Neutrophil (primary cell): ENCODE measurements around the gene ADGRV1.
"Not testable (repeated sequence)": the region's sequence is repeated elsewhere in the genome, so short reads cannot be mapped to it uniquely, and the experiment has no call there.

Experiments used
- H3K27ac ChIP-seq: fragments of 200-600 bp; sonication (generic); 2 replicates; pipeline ENCODE4 v1.5.1; 2016; ENCODE audit warnings: mild to moderate bottlenecking, moderate library complexity
- H3K27me3 ChIP-seq: fragments of 200-600 bp; sonication (generic); 2 replicates; pipeline ENCODE4 v1.6.0; 2016; ENCODE audit warnings: mild to moderate bottlenecking
- H3K36me3 ChIP-seq: fragments of 200-600 bp; sonication (generic); 2 replicates; pipeline ENCODE4 v1.5.1; 2017
- H3K4me1 ChIP-seq, 2 experiments: fragments of 200-600 bp in 1 of 2; sonication (generic) in 1 of 2; 1 replicate in 1 of 2; 2 replicates in 1 of 2; pipeline versions ENCODE4 v1.5.1 to v1.6.1; 2013 to 2016; ENCODE audit warnings: low read depth in 1 of 2, low read length in 1 of 2, mild to moderate bottlenecking in 1 of 2, moderate library complexity in 1 of 2; ENCODE audit not compliant: control insufficient read depth in 1 of 2, insufficient read depth in 1 of 2
- H3K4me3 ChIP-seq, 2 experiments: fragments of 200-600 bp in 1 of 2; sonication (generic) in 1 of 2; 1 replicate in 1 of 2; 2 replicates in 1 of 2; pipeline ENCODE4 v1.5.1; 2013 to 2016; ENCODE audit warnings: low read depth in 1 of 2, low read length in 1 of 2, mild to moderate bottlenecking in 1 of 2, moderate library complexity in 1 of 2
- H3K9me3 ChIP-seq: fragments of 200-600 bp; sonication (generic); 2 replicates; pipeline ENCODE4 v1.5.1; 2016
- TF ChIP-seq, protein P1 (sequence below): fragments of 200-600 bp; sonication (generic); IDR thresholded peaks from 2 replicates; pipeline ENCODE4 v1.5.1; 2016; ENCODE audit warnings: antibody characterized with exemption

Gene ADGRV1

DNA sequence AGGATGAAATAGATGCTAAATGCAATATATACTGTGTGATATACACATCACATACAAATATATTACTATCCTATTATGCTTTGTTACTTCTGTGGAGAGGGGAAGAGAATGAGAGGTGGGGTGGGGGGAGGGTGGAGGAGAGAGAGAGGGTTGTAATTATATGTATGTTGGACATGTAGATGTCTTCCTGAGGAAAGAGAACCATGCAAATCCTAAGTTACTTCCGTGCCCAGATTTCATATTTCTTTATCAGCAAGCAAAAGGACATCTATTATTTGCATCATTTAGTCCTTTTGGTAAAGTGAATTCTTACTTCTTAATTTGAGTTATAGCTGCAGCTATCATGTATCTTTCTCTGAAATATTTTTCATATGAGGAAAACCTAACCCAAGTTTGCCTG is 187.5 kb downstream of the ADGRV1 start:
- Histone ChIP-seq H3K27ac (no peak overlapping the region), H3K4me1 (no peaks in the 10 kb centered on the region), H3K9me3 (no peaks in the 10 kb centered on the region), H3K4me3 (no peak overlapping the region), H3K36me3 (no peaks in the 10 kb centered on the region), H3K27me3 (no peaks in the 10 kb centered on the region)
- TF ChIP-seq, protein P1, sequence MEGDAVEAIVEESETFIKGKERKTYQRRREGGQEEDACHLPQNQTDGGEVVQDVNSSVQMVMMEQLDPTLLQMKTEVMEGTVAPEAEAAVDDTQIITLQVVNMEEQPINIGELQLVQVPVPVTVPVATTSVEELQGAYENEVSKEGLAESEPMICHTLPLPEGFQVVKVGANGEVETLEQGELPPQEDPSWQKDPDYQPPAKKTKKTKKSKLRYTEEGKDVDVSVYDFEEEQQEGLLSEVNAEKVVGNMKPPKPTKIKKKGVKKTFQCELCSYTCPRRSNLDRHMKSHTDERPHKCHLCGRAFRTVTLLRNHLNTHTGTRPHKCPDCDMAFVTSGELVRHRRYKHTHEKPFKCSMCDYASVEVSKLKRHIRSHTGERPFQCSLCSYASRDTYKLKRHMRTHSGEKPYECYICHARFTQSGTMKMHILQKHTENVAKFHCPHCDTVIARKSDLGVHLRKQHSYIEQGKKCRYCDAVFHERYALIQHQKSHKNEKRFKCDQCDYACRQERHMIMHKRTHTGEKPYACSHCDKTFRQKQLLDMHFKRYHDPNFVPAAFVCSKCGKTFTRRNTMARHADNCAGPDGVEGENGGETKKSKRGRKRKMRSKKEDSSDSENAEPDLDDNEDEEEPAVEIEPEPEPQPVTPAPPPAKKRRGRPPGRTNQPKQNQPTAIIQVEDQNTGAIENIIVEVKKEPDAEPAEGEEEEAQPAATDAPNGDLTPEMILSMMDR: no peak

DNA sequence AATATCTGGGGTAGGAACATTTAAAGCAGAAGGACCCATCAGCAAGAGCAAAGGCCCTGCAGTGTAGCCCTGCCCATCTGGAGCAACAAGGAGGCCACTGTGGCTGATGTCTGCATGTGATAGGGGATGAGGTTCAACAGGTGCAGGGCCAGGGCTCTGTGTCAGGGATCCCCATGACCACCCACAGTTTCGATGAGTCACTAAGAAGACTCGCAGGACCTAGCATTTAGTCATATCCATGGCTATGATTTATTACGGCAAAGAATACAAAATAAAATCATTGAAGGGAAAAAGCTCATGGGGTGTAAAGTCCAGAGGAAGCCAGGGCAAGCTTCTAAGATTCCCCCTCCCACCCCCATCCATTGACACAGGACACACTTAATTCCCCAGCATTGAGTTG is 188.6 kb downstream of the ADGRV1 start:
- Histone ChIP-seq H3K4me1 (no peaks in the 10 kb centered on the region), H3K27ac (no peak overlapping the region), H3K27me3 (no peaks in the 10 kb centered on the region), H3K36me3 (no peaks in the 10 kb centered on the region), H3K4me3 (no peak overlapping the region), H3K9me3 (no peaks in the 10 kb centered on the region)
- TF ChIP-seq, protein P1: no peak

DNA sequence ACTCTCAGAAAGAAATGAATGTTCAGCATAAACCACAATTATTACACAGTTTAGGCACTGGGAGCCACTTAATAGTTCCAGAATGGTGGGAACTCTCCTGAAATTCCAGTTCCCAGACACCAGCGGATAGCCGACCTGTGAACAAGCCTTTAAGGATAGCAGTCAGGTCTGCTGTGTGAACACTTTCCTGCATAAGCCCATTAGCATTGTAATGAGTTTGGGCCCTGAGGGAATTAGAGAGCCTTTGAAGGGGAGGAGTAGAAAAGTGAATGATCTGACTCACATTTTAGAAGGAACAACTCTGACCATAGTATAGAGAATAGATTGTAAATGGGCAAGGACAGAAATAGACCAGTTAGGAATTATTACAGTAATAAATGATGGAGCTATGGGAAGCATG is 189.1 kb downstream of the ADGRV1 start:
- Histone ChIP-seq H3K27me3 (no peaks in the 10 kb centered on the region), H3K4me1 (no peaks in the 10 kb centered on the region), H3K36me3 (no peaks in the 10 kb centered on the region), H3K4me3 (no peak overlapping the region), H3K9me3 (no peaks in the 10 kb centered on the region), H3K27ac (no peak overlapping the region)
- TF ChIP-seq, protein P1: no peak

DNA sequence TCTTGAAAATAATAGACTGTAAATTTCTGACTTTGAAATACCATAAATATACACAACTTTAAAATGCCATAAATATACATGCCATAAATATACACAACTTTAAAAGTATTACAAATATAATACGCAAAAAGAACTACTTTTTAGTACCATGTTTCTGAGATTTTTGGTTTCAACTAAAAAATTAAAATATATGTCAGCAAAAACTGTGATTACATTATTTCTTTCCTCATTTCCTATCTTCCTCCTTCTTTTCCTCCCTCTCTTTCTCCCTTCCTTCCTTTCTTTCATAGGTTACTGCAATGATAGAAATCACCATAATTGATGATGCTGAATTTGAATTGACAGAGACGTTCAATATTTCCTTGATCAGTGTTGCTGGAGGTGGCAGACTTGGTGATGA is 200.5 kb downstream of the ADGRV1 start:
- Histone ChIP-seq H3K27ac (no peak overlapping the region), H3K27me3 (no peaks in the 10 kb centered on the region), H3K4me1 (no peaks in the 10 kb centered on the region), H3K9me3 (no peaks in the 10 kb centered on the region), H3K4me3 (no peak overlapping the region), H3K36me3 (no peaks in the 10 kb centered on the region)
- TF ChIP-seq, protein P1: no peak

DNA sequence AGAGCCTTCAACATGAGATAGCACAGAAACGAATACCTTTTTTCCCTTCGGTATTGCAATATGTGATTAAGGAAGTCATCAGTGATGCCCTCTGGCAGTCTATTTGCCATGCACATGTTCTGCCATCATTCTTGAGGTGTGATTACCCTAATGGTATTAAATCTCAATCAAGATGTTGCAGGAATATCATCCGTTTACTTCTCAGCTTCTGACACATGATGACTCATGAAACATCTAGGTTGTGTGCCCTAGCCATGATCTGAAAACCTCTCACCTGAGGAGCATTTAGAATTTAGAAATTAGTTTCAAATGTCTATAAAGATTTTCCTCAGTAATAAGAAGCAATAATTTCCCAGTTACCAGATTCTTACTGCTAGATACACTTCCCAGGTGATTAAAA is 209.1 kb downstream of the ADGRV1 start:
- Histone ChIP-seq H3K9me3 (no peaks in the 10 kb centered on the region), H3K4me1 (no peaks in the 10 kb centered on the region), H3K27me3 (no peaks in the 10 kb centered on the region), H3K36me3 (no peaks in the 10 kb centered on the region), H3K4me3 (no peak overlapping the region), H3K27ac (no peak overlapping the region)
- TF ChIP-seq, protein P1: no peak

DNA sequence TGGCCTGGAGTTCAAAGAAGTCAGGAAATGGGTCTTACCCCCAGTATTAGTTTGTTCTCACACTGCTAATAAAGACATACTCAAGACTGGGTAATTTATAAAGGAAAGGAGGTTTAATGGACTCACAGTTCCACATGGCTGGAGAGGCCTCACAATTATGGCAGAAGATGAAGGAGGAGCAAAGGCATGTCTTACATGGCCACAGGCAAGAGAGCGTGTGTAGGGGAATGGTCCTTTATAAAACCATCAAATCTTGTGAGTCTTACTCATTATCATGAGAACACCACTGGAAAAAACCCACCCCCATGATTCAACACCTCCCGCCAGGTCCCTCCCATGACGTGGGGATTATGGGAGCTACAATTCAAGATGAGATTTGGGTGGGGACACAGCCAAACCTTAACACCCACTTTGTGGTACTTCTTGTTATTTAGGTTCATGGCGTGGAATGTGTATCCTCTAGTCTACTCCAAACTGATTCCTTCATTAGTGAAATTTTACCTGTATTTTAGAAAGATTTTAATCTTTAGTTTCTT is 211.5 kb downstream of the ADGRV1 start:
- H3K27ac ChIP-seq, H3K4me1 ChIP-seq, H3K9me3 ChIP-seq, H3K4me3 ChIP-seq, H3K27me3 ChIP-seq, H3K36me3 ChIP-seq: not testable (repeated sequence)
